NCI-H2107 (cell line): ENCODE measurements around the gene ARHGAP35.
"Not testable (repeated sequence)": the region's sequence is repeated elsewhere in the genome, so short reads cannot be mapped to it uniquely, and the experiment has no call there.

ENCODE experiments used
- DNase-seq: peaks from one replicate; lab custom pipeline; 2025; lab: John Stamatoyannopoulos, UW

ARHGAP35 gene

GRCh38 chr19:46860846-46861690, at the start of gene ARHGAP35:
Gene ARHGAP35 (plus strand): TSS chr19:46860997. CDS start chr19:46918676, 57,679 bp downstream.
- DNase-seq = peak; percentile 66

GRCh38 chr19:46812977-46813838, 47.6 kb upstream of the ARHGAP35 start:
- DNase-seq = no peak

- no peak for DNase-seq
These were observed 46.9 kb upstream of the ARHGAP35 start for GRCh38 chr19:46813839-46814358.

- DNase-seq = no peak
These were observed 44.8 kb upstream of the ARHGAP35 start for GRCh38 chr19:46815833-46816627.

GRCh38 chr19:46818812-46819211, 42.0 kb upstream of the ARHGAP35 start:
- no peak for DNase-seq

- DNase-seq = no peak
These were observed 39.0 kb upstream of the ARHGAP35 start for GRCh38 chr19:46821512-46822409.

GRCh38 chr19:46822410-46822787, 38.4 kb upstream of the ARHGAP35 start:
- not testable (repeated sequence) for DNase-seq

GRCh38 chr19:46823049-46823448, 37.7 kb upstream of the ARHGAP35 start:
- DNase-seq = no peak

GRCh38 chr19:46824890-46825730, 35.7 kb upstream of the ARHGAP35 start:
- no peak for DNase-seq

- no peak for DNase-seq
These were observed 35.1 kb upstream of the ARHGAP35 start for GRCh38 chr19:46825731-46826055.

- no peak for DNase-seq
These were observed 32.3 kb upstream of the ARHGAP35 start for GRCh38 chr19:46828484-46828883.

- DNase-seq = no peak
These were observed 29.9 kb upstream of the ARHGAP35 start for GRCh38 chr19:46830864-46831263.

GRCh38 chr19:46834121-46834520, 26.7 kb upstream of the ARHGAP35 start:
- no peak for DNase-seq

- DNase-seq = no peak
These were observed 25.8 kb upstream of the ARHGAP35 start for GRCh38 chr19:46834984-46835383.

GRCh38 chr19:46838160-46838559, 22.6 kb upstream of the ARHGAP35 start:
- no peak for DNase-seq

- no peak for DNase-seq
These were observed 20.9 kb upstream of the ARHGAP35 start for GRCh38 chr19:46839752-46840497.

- DNase-seq = peak; percentile 48
These were observed 20.3 kb upstream of the ARHGAP35 start for GRCh38 chr19:46840498-46840942.

GRCh38 chr19:46841458-46842083, 19.2 kb upstream of the ARHGAP35 start:
- no peak for DNase-seq

- DNase-seq = no peak
These were observed 18.0 kb upstream of the ARHGAP35 start for GRCh38 chr19:46842791-46843190.
